Measurements from ENCODE around the gene SDSL. TPM values are rescaled to one million over a fixed set of nuclear protein-coding genes. Genes with fewer than 3 reads are reported as not detected.

Gene SDSL
- total RNA-seq, 1 donor from 2014 or later: 3.1 TPM

DNA sequence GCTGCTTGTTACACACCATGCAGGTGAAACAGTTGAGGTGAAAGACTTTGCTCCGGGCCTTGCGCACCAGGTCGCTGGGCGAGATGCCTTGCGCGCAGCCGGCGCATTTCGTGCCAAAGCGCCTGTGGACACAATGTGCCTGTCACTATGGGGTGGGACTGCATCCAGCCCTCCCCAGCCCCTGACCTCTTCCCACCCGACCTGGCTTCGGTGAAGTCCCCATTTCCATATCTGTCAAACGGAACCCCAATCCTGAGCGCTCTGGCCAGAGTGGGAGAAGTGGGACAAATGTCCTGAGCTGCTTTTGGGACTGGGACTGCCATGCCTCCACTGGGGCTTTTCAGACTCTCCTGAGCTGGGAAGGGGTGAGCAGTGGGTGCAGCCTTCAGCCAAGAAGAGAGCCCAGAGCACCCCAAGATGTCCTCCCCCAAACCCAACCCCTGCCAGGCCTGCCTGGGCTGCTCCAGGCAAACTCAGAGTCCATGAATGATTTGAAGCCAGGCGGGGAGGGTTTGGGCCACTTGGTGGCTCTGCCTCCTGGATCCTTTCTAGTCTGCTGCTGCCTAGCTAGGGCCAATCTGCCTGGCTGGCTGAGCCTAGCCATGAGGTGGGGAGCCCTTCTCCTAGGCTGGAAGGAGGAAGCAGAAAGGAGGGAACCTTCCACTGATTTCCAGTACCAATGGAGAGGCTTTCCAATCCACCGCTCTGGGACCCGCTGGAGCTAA is 47.2 kb downstream of the SDSL start:
- H3K27me3 Mint-ChIP-seq (ENCODE audit: insufficient read depth, low read depth): peaks cover 78% of the 10 kb centered on the region
- Histone ChIP-seq H3K4me3 (peak overlapping the region; percentile 95), H4K20me1 (ENCODE audit: low read depth) (peaks cover 99% of the 10 kb centered on the region), H2AFZ (replicated peaks) (no peak overlapping the region), H3K9ac (no peak overlapping the region), H3F3A (ENCODE audit: low read depth) (peaks cover 72% of the 10 kb centered on the region), H3K4me1 (peaks cover 53% of the 10 kb centered on the region), H3K9me3 (ENCODE audit: low read depth) (no peaks in the 10 kb centered on the region), H3K79me2 (ENCODE audit: low read depth) (peaks cover 100% of the 10 kb centered on the region), H3K36me3 (no peaks in the 10 kb centered on the region), H3K4me2 (peak overlapping the region; percentile 99), H3K27ac (peak overlapping the region; percentile 24), H3K27me3 (no peaks in the 10 kb centered on the region)
- H3K4me1 Mint-ChIP-seq: peaks cover 47% of the 10 kb centered on the region
- H3K9me3 Mint-ChIP-seq: no peaks in the 10 kb centered on the region
- DNase-seq (ENCODE audit: low spot score): peak; percentile 48
- TF ChIP-seq, protein P1, sequence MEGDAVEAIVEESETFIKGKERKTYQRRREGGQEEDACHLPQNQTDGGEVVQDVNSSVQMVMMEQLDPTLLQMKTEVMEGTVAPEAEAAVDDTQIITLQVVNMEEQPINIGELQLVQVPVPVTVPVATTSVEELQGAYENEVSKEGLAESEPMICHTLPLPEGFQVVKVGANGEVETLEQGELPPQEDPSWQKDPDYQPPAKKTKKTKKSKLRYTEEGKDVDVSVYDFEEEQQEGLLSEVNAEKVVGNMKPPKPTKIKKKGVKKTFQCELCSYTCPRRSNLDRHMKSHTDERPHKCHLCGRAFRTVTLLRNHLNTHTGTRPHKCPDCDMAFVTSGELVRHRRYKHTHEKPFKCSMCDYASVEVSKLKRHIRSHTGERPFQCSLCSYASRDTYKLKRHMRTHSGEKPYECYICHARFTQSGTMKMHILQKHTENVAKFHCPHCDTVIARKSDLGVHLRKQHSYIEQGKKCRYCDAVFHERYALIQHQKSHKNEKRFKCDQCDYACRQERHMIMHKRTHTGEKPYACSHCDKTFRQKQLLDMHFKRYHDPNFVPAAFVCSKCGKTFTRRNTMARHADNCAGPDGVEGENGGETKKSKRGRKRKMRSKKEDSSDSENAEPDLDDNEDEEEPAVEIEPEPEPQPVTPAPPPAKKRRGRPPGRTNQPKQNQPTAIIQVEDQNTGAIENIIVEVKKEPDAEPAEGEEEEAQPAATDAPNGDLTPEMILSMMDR (IDR thresholded peaks at IDR 0.05): no peak
- TF ChIP-seq EZH2phosphoT487 (IDR thresholded peaks at IDR 0.05) (no peak), EZH2 (IDR thresholded peaks at IDR 0.05) (no peak)
- H3K36me3 Mint-ChIP-seq: peaks cover 5% of the 10 kb centered on the region
- H3K27ac Mint-ChIP-seq: no peak overlapping the region
- H3K4me3 Mint-ChIP-seq: peak overlapping the region; percentile 93

GRCh38 chr12:113469949-113470743 is 48.0 kb downstream of the SDSL start:
- Mint-ChIP-seq H3K4me1 (peaks cover 46% of the 10 kb centered on the region), H3K9me3 (no peaks in the 10 kb centered on the region), H3K36me3 (peaks cover 5% of the 10 kb centered on the region), H3K4me3 (peak overlapping the region; percentile 93), H3K27ac (no peak overlapping the region), H3K27me3 (ENCODE audit: insufficient read depth, low read depth) (peaks cover 81% of the 10 kb centered on the region)
- Histone ChIP-seq H3K4me3 (peak overlapping the region; percentile 95), H3K27me3 (no peaks in the 10 kb centered on the region), H4K20me1 (ENCODE audit: low read depth) (peaks cover 99% of the 10 kb centered on the region), H2AFZ (replicated peaks) (no peak overlapping the region), H3K27ac (peak overlapping the region; percentile 24), H3K9me3 (ENCODE audit: low read depth) (no peaks in the 10 kb centered on the region), H3K4me2 (peak overlapping the region; percentile 99), H3K36me3 (no peaks in the 10 kb centered on the region), H3K4me1 (peaks cover 49% of the 10 kb centered on the region), H3K9ac (peak overlapping the region; percentile 15), H3F3A (ENCODE audit: low read depth) (peaks cover 72% of the 10 kb centered on the region), H3K79me2 (ENCODE audit: low read depth) (peaks cover 100% of the 10 kb centered on the region)
- TF ChIP-seq EZH2phosphoT487 (IDR thresholded peaks at IDR 0.05): no peak
- DNase-seq (ENCODE audit: low spot score): peak; percentile 73

DNA sequence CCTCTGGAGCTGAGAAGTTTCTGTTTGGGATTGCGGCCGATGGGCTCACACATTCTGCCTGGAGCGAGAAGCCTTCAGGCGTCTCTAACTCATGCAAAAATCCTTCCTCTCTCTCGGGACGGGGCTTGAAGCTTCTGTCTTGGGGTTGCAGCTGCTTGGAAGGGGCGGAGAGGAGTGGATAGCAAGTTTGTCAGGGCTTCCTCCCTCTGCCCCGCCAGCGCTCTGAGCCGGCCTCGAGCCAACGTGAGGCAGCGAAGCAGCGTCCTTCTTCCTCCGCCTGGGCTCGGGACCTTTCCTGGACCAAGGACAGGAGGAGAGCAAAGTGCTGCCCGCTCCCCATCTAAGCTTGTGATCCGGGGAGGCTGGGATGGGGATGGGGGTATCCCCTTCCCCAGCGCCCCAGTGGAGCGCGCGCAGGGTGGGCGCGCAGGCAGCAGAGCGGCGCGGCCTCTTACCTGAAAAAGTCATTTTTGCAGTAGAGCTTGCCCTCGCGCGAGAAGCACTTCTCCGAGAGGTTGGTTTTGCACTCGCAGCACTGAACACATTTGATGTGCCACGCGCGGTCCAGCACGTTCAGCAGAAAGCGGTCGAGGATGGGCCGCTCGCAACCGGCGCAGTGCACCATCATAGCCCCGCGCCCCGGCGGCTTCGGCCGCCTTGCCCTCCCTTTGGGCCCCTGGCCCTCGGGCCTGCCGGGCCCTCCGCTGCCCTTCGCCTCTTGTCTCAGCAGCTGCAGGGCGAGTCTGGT is 48.9 kb downstream of the SDSL start:
- H2AFZ ChIP-seq (replicated peaks): no peak overlapping the region
- peaks cover 88% of the 10 kb centered on the region for H3K27me3 Mint-ChIP-seq (ENCODE audit: insufficient read depth, low read depth)
- H3F3A ChIP-seq (ENCODE audit: low read depth): peaks cover 72% of the 10 kb centered on the region
- H3K4me1 ChIP-seq: peaks cover 49% of the 10 kb centered on the region
- peaks cover 100% of the 10 kb centered on the region for H3K79me2 ChIP-seq (ENCODE audit: low read depth)
- TF ChIP-seq EZH2 (IDR thresholded peaks at IDR 0.05): no peak
- TF ChIP-seq EZH2phosphoT487 (IDR thresholded peaks at IDR 0.05): no peak
- TF ChIP-seq, protein P1 (IDR thresholded peaks at IDR 0.05): no peak
- no peaks in the 10 kb centered on the region for H3K9me3 ChIP-seq (ENCODE audit: low read depth)
- H3K9me3 Mint-ChIP-seq: no peaks in the 10 kb centered on the region
- H3K4me1 Mint-ChIP-seq: peaks cover 51% of the 10 kb centered on the region
- H3K4me2 ChIP-seq: peak overlapping the region; percentile 99
- H4K20me1 ChIP-seq (ENCODE audit: low read depth): peaks cover 99% of the 10 kb centered on the region
- peak; percentile 54 for DNase-seq (ENCODE audit: low spot score)
- no peak overlapping the region for H3K27ac Mint-ChIP-seq
- H3K27ac ChIP-seq: peak overlapping the region; percentile 42
- H3K36me3 Mint-ChIP-seq: peaks cover 5% of the 10 kb centered on the region
- peak overlapping the region; percentile 53 for H3K9ac ChIP-seq
- peak overlapping the region; percentile 93 for H3K4me3 Mint-ChIP-seq
- no peaks in the 10 kb centered on the region for H3K36me3 ChIP-seq
- H3K27me3 ChIP-seq: no peaks in the 10 kb centered on the region
- peak overlapping the region; percentile 95 for H3K4me3 ChIP-seq

Measured in neural progenitor cell (in vitro differentiated cells).